Neural cell (in vitro differentiated cells): ENCODE data around the gene TANGO6. TPM values are rescaled to one million over a fixed set of nuclear protein-coding genes. Genes with fewer than 3 reads are reported as not detected.

ENCODE experiments used
- H2AFZ ChIP-seq: fragments of 200-600, 300-800 bp; sonication (generic), shearing (Covaris generic); 2 replicates; pipeline ENCODE4 v1.6.0; 2014; ENCODE audit warnings: low read depth, mild to moderate bottlenecking, antibody characterized with exemption, low read length, moderate library complexity
- H3F3A ChIP-seq: fragments of 200-600 bp; shearing (Covaris generic); 2 replicates; pipeline ENCODE4 v1.6.1; 2016; ENCODE audit warnings: mild to moderate bottlenecking, moderate library complexity, mixed read lengths, antibody characterized with exemption, low read length; ENCODE audit not compliant: insufficient read depth, poor library complexity, severe bottlenecking
- H3K27ac ChIP-seq: fragments of 200-600, 300-800 bp; sonication (generic), shearing (Covaris generic); 2 replicates; pipeline ENCODE4 v1.5.1; 2014; ENCODE audit warnings: mild to moderate bottlenecking, low read length, moderate library complexity
- H3K27me3 ChIP-seq: fragments of 300-800, 200-600 bp; sonication (generic), shearing (Covaris generic); 2 replicates; pipeline ENCODE4 v1.6.0; 2014; ENCODE audit warnings: mild to moderate bottlenecking, low read depth, low read length, moderate library complexity; ENCODE audit not compliant: insufficient read depth
- H3K36me3 ChIP-seq: fragments of 300-800, 200-600 bp; sonication (generic), shearing (Covaris generic); 2 replicates; pipeline ENCODE4 v1.5.1; 2014; ENCODE audit warnings: mild to moderate bottlenecking, antibody characterized with exemption, low read length, moderate library complexity; ENCODE audit not compliant: insufficient read depth
- H3K4me2 ChIP-seq: fragments of 300-800, 200-600 bp; sonication (generic), shearing (Covaris generic); 2 replicates; pipeline ENCODE4 v1.6.0; 2014; ENCODE audit warnings: mild to moderate bottlenecking, low read length
- H3K4me3 ChIP-seq: fragments of 300-800, 200-600 bp; sonication (generic), shearing (Covaris generic); 2 replicates; pipeline ENCODE4 v1.5.1; 2014; ENCODE audit warnings: mild to moderate bottlenecking, low read length, moderate library complexity
- H3K79me2 ChIP-seq: fragments of 200-600 bp; shearing (Covaris generic); replicated peaks from 2 replicates; pipeline ENCODE4 v1.6.0; 2014; ENCODE audit warnings: mild to moderate bottlenecking, low read length, moderate library complexity; ENCODE audit not compliant: insufficient read depth
- H3K9ac ChIP-seq: fragments of 300-800, 200-600 bp; sonication (generic), shearing (Covaris generic); 2 replicates; pipeline ENCODE4 v1.6.1; 2016; ENCODE audit warnings: mild to moderate bottlenecking, low read length, mixed read lengths
- H3K9me2 ChIP-seq: fragments of 200-600 bp; shearing (Covaris generic); 2 replicates; pipeline ENCODE4 v1.6.1; 2016; ENCODE audit warnings: mild to moderate bottlenecking, low read length, mixed read lengths; ENCODE audit not compliant: insufficient read depth
- H3K9me3 ChIP-seq: fragments of 200-600, 300-800 bp; sonication (generic), shearing (Covaris generic); 2 replicates; pipeline ENCODE4 v1.6.1; 2016; ENCODE audit warnings: mild to moderate bottlenecking, mixed run types, low read length, moderate library complexity, mixed read lengths
- H4K20me1 ChIP-seq: fragments of 200-600 bp; shearing (Covaris generic); 2 replicates; pipeline ENCODE4 v1.6.1; 2016; ENCODE audit warnings: mild to moderate bottlenecking, mixed run types; ENCODE audit not compliant: insufficient read depth
- EP300 ChIP-seq: fragments of 450-650 bp; conservative IDR thresholded peaks from 2 replicates; pipeline ENCODE4 v1.6.1; 2014; ENCODE audit warnings: antibody characterized with exemption, mild to moderate bottlenecking, moderate library complexity; ENCODE audit not compliant: poor library complexity, severe bottlenecking
- EZH2 ChIP-seq: fragments of 200-600, 300-800 bp; shearing (Covaris generic), sonication (generic); IDR thresholded peaks from 2 replicates; pipeline ENCODE4 v1.6.1; 2014; ENCODE audit warnings: antibody characterized with exemption, low read length, borderline replicate concordance, mild to moderate bottlenecking; ENCODE audit not compliant: insufficient read depth, poor library complexity, severe bottlenecking
- MXI1 ChIP-seq: fragments of 450-650 bp; conservative IDR thresholded peaks from 2 replicates; pipeline ENCODE4 v1.6.1; 2014; ENCODE audit warnings: antibody characterized with exemption, mild to moderate bottlenecking; ENCODE audit not compliant: poor library complexity, severe bottlenecking
- POLR2AphosphoS5 ChIP-seq: IDR thresholded peaks from 2 replicates; pipeline ENCODE4 v1.6.1; 2012
- RAD21 ChIP-seq: fragments of 450-650 bp; conservative IDR thresholded peaks from 2 replicates; pipeline ENCODE4 v1.6.1; 2014; ENCODE audit warnings: antibody characterized with exemption, mild to moderate bottlenecking, moderate library complexity
- REST ChIP-seq: IDR thresholded peaks from 2 replicates; pipeline ENCODE4 v1.6.1; 2012; ENCODE audit warnings: borderline replicate concordance
- SMC3 ChIP-seq: fragments of 450-650 bp; conservative IDR thresholded peaks from 2 replicates; pipeline ENCODE4 v1.6.1; 2014; ENCODE audit warnings: antibody characterized with exemption, mild to moderate bottlenecking, moderate library complexity; ENCODE audit not compliant: poor library complexity
- TAF1 ChIP-seq: IDR thresholded peaks from 2 replicates; pipeline ENCODE4 v1.6.1; 2012; ENCODE audit warnings: low read depth
- polyA plus RNA-seq: library from polyadenylated mRNA; depleted of rRNA; stranded (reverse); fragments of >200 nt; gene quantifications from 2 replicates; pipeline ENCODE4 v1.2.3, GENCODE V29; 2014
- TF ChIP-seq, protein P1 (sequence below): fragments of 450-650 bp; IDR thresholded peaks from 2 replicates; pipeline ENCODE4 v1.5.1; 2014; ENCODE audit warnings: antibody characterized with exemption, mild to moderate bottlenecking, moderate library complexity; ENCODE audit not compliant: poor library complexity, severe bottlenecking

The TANGO6 gene
- polyA plus RNA-seq, 1 donor from 2014 or later = 9.5 TPM

DNA sequence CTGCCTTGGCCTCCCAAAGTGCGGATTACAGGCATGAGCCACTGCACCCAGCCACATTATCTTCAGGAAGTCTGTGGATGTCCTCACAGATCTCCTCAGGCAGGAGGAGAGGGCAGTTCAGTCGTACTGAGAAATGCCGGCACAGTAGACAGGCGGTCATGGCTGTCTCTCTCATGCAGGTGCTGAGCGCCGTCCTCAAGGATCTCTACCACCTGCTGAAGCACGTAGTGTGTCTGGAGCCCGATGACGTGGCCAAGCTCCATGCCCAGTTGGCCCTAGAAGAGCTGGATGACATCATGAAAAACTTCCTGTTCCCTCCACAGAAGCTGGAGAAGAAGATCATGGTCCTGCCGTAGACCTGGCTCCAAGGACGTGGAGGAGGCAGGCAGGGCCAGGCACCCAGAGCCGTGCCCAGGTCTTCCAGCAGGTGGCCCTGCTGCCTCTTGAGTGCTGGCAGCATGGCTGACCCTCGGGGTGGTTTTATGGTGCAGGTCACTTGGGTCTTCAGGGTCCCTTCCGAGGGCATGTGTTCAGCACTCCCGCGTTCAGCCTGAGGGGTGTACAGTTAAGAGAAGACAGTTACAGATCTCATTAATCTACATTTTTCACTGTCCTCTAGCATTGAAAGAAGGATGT lies 240.1 kb downstream of the TANGO6 start:
- H3K27ac ChIP-seq = no peak overlapping the region
- no peak for TF ChIP-seq EZH2
- TF ChIP-seq EP300 = no peak
- TF ChIP-seq POLR2AphosphoS5 = no peak
- no peak for TF ChIP-seq SMC3
- no peak overlapping the region for H3K4me2 ChIP-seq
- no peaks in the 10 kb centered on the region for H3F3A ChIP-seq
- H3K9me2 ChIP-seq = no peaks in the 10 kb centered on the region
- H3K9ac ChIP-seq = no peak overlapping the region
- no peaks in the 10 kb centered on the region for H3K9me3 ChIP-seq
- H2AFZ ChIP-seq = no peak overlapping the region
- no peaks in the 10 kb centered on the region for H3K27me3 ChIP-seq
- H3K36me3 ChIP-seq = no peaks in the 10 kb centered on the region
- H4K20me1 ChIP-seq = no peaks in the 10 kb centered on the region
- H3K79me2 ChIP-seq = no peaks in the 10 kb centered on the region
- H3K4me3 ChIP-seq = no peak overlapping the region

DNA sequence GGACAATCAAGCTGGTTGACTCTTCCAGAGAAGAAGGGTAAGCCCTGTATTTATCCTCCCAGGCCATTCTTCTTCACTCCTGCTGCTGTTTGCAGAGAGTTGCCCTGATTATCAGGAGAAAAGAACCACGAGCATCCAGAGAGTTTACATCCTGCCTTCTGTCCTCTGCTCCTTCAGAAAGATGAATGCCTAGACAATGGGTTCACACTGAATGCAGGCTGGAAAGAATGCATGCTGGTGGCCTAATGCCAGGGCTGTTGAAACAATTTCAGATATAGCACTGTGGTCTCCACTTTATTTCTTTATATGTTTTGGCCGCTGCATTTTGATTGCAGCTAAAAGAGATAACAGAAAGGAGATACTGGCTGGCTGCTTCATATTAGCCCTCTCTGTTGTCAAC lies 241.0 kb downstream of the TANGO6 start:
- Histone ChIP-seq H3K4me2 (no peak overlapping the region), H3K79me2 (no peaks in the 10 kb centered on the region), H3K4me3 (no peak overlapping the region), H4K20me1 (no peaks in the 10 kb centered on the region), H2AFZ (no peak overlapping the region), H3K9me3 (no peaks in the 10 kb centered on the region), H3K9ac (no peak overlapping the region), H3K9me2 (no peaks in the 10 kb centered on the region), H3K27ac (no peak overlapping the region), H3F3A (no peaks in the 10 kb centered on the region), H3K27me3 (no peaks in the 10 kb centered on the region), H3K36me3 (no peaks in the 10 kb centered on the region)
- no peak for TF ChIP-seq REST
- TF ChIP-seq POLR2AphosphoS5 = no peak
- TF ChIP-seq, protein P1, sequence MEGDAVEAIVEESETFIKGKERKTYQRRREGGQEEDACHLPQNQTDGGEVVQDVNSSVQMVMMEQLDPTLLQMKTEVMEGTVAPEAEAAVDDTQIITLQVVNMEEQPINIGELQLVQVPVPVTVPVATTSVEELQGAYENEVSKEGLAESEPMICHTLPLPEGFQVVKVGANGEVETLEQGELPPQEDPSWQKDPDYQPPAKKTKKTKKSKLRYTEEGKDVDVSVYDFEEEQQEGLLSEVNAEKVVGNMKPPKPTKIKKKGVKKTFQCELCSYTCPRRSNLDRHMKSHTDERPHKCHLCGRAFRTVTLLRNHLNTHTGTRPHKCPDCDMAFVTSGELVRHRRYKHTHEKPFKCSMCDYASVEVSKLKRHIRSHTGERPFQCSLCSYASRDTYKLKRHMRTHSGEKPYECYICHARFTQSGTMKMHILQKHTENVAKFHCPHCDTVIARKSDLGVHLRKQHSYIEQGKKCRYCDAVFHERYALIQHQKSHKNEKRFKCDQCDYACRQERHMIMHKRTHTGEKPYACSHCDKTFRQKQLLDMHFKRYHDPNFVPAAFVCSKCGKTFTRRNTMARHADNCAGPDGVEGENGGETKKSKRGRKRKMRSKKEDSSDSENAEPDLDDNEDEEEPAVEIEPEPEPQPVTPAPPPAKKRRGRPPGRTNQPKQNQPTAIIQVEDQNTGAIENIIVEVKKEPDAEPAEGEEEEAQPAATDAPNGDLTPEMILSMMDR = no peak
- no peak for TF ChIP-seq RAD21
- no peak for TF ChIP-seq EZH2
- no peak for TF ChIP-seq SMC3
- TF ChIP-seq MXI1 = no peak
- TF ChIP-seq EP300 = no peak
- TF ChIP-seq TAF1 = no peak
